K562 (cell line): ENCODE measurements around the gene TMEM132E. TPM values are rescaled to one million over a fixed set of nuclear protein-coding genes. Genes with fewer than 3 reads are reported as not detected.

Source experiments
- ATAC-seq: fragments of 200-7000 bp; cut with Tn5 transposase; 3 replicates; pipeline ENCODE4 v1.9.1; 2020; ENCODE audit warnings: moderate library complexity
- BruUV-seq: library from RNA; stranded (reverse); fragments of 400-500 nt; replicated peaks from 2 replicates; lab custom pipeline; 2021; lab: Mats Ljungman, UMichigan
- CTCF ChIA-PET: fragments of 300-600 bp; formaldehyde crosslinking; extraction: SDS; loops from one replicate; lab custom pipeline; 2021; ENCODE audit warnings: low intra/inter-chr PET ratio; lab: Yijun Ruan, JAX
- POLR2A ChIA-PET: fragments of 300-600, 350-650 bp; sonication (Branson Sonifier 250); formaldehyde crosslinking; extraction: SDS; loops from one replicate; lab custom pipeline; 2021; ENCODE audit warnings: antibody characterized with exemption, inconsistent platforms; lab: Yijun Ruan, JAX
- DNase-seq, 4 experiments: peaks; one replicate each; pipeline versions ENCODE4 v3.0.0 to v3.0.0-alpha.2; 2011 to 2018; ENCODE audit warnings: low spot score in 3 of 4, mixed read lengths in 3 of 4; ENCODE audit errors: extremely low read depth in 1 of 4
- FAIRE-seq: peaks from 2 replicates; lab custom pipeline; 2011; peaks lifted over from hg19 to GRCh38; lab: Jason Lieb, UNC
- H2AFZ ChIP-seq: 2 replicates; pipeline ENCODE4 v1.6.0; 2011; ENCODE audit warnings: low read depth, low read length, control low read depth, inconsistent platforms
- H3K27ac ChIP-seq: fragments of 200-600 bp; 3 replicates; pipeline ENCODE4 v1.8.0; 2011; ENCODE audit warnings: low read depth, mild to moderate bottlenecking, control low read depth, inconsistent platforms, low read length, moderate library complexity, mixed read lengths; ENCODE audit errors: extremely low read depth
- H3K27me3 ChIP-seq, 2 experiments: fragments of 300-600 bp in 1 of 2; 2 replicates in 1 of 2; 3 replicates in 1 of 2; pipeline versions ENCODE4 v1.6.0 to v1.8.0; 2011; ENCODE audit warnings: inconsistent platforms in 2 of 2, low read length in 2 of 2, mild to moderate bottlenecking in 1 of 2, mixed read lengths in 1 of 2, moderate library complexity in 1 of 2; ENCODE audit not compliant: control insufficient read depth in 2 of 2, insufficient read depth in 2 of 2
- H3K36me3 ChIP-seq: fragments of 300-600 bp; 3 replicates; pipeline ENCODE4 v1.8.0; 2011; ENCODE audit warnings: mild to moderate bottlenecking, low read length, inconsistent platforms; ENCODE audit not compliant: control insufficient read depth, insufficient read depth
- H3K4me1 ChIP-seq, 2 experiments: fragments of 200-600 bp in 1 of 2; replicated peaks in 1 of 2; 2 replicates in 1 of 2; 3 replicates in 1 of 2; pipeline versions ENCODE4 v1.5.1 to v1.8.0; 2011; ENCODE audit warnings: inconsistent platforms in 2 of 2, low read length in 2 of 2, mild to moderate bottlenecking in 1 of 2, mixed read lengths in 1 of 2, moderate library complexity in 1 of 2; ENCODE audit not compliant: control insufficient read depth in 2 of 2, insufficient read depth in 2 of 2
- H3K4me2 ChIP-seq: 2 replicates; pipeline ENCODE4 v1.6.1; 2011; ENCODE audit warnings: low read length, control low read depth, inconsistent platforms, mixed read lengths; ENCODE audit not compliant: insufficient read depth
- H3K4me3 ChIP-seq: fragments of 200-600 bp; sonication (generic), shearing (Covaris generic); 2 replicates; pipeline ENCODE4 v1.5.1; 2016; ENCODE audit warnings: control low read depth, inconsistent platforms
- H3K79me2 ChIP-seq: fragments of 200-600 bp; 3 replicates; pipeline ENCODE4 v1.8.0; 2011; ENCODE audit warnings: low read length, inconsistent platforms; ENCODE audit not compliant: control insufficient read depth, insufficient read depth
- H3K9ac ChIP-seq, 2 experiments: 2 replicates each; pipeline versions ENCODE4 v1.6.0 to v1.6.1; 2011; ENCODE audit warnings: low read depth in 2 of 2, low read length in 2 of 2, control low read depth in 1 of 2, inconsistent platforms in 1 of 2, mild to moderate bottlenecking in 1 of 2, mixed read lengths in 1 of 2; ENCODE audit not compliant: insufficient read depth in 1 of 2
- H3K9me1 ChIP-seq: one replicate; pipeline ENCODE4 v1.6.0; 2011; ENCODE audit warnings: inconsistent platforms, mild to moderate bottlenecking, low read length, moderate library complexity; ENCODE audit not compliant: control insufficient read depth, insufficient read depth
- H3K9me3 ChIP-seq: replicated peaks from 2 replicates; pipeline ENCODE4 v1.5.1; 2011; ENCODE audit warnings: low read depth, low read length, inconsistent platforms; ENCODE audit not compliant: control insufficient read depth, insufficient read depth
- H4K20me1 ChIP-seq: replicated peaks from 2 replicates; pipeline ENCODE4 v1.6.1; 2011; ENCODE audit warnings: low read length, inconsistent platforms, mixed read lengths; ENCODE audit not compliant: control insufficient read depth, insufficient read depth
- CEBPZ ChIP-seq: fragments of 150-350 bp; IDR thresholded peaks from 2 replicates; pipeline ENCODE4 v1.6.1; 2014; ENCODE audit warnings: low read depth, mild to moderate bottlenecking, low read length, borderline replicate concordance
- DACH1 ChIP-seq: fragments of 450-650 bp; IDR thresholded peaks from 2 replicates; pipeline ENCODE4 v1.6.1; 2018; ENCODE audit not compliant: partially characterized antibody
- ETV1 ChIP-seq: fragments of 450-650 bp; conservative IDR thresholded peaks from 2 replicates; pipeline ENCODE4 v1.6.1; 2016; ENCODE audit warnings: missing genetic modification characterization, control low read depth, low read depth, missing compliant biosample characterization
- HDAC3 ChIP-seq: fragments of 450-650 bp; IDR thresholded peaks from 2 replicates; pipeline ENCODE4 v1.6.1; 2018; ENCODE audit warnings: borderline replicate concordance, mild to moderate bottlenecking, moderate library complexity; ENCODE audit not compliant: partially characterized antibody
- HNRNPL ChIP-seq: fragments of 200-400 bp; formaldehyde crosslinking; IDR thresholded peaks from 2 replicates; pipeline ENCODE4 v1.6.1; 2017; ENCODE audit warnings: low read depth, mild to moderate bottlenecking, low read length
- KHSRP ChIP-seq: fragments of 450-650 bp; IDR thresholded peaks from 2 replicates; pipeline ENCODE4 v1.6.1; 2017
- NBN ChIP-seq: fragments of 450-650 bp; IDR thresholded peaks from 2 replicates; pipeline ENCODE4 v1.6.1; 2016; ENCODE audit warnings: low read depth, mild to moderate bottlenecking
- POLR3G ChIP-seq: IDR thresholded peaks from 2 replicates; pipeline ENCODE4 v1.6.1; 2011; ENCODE audit not compliant: insufficient read length, insufficient replicate concordance; ENCODE audit errors: extremely low read depth
- PURB ChIP-seq: sonication (generic); formaldehyde crosslinking; IDR thresholded peaks from 2 replicates; pipeline ENCODE4 v1.9.0; 2021; ENCODE audit warnings: low read depth, mild to moderate bottlenecking, missing genetic modification reagents
- RB1 ChIP-seq: fragments of 450-650 bp; IDR thresholded peaks from 2 replicates; pipeline ENCODE4 v1.6.1; 2017; ENCODE audit warnings: low read depth, mild to moderate bottlenecking
- SIRT6 ChIP-seq: IDR thresholded peaks from one replicate; pipeline ENCODE4 v1.6.1; 2012; ENCODE audit warnings: low read depth, mild to moderate bottlenecking, control low read depth, inconsistent platforms, low read length, moderate library complexity
- SMARCE1 ChIP-seq: fragments of 450-650 bp; IDR thresholded peaks from 2 replicates; pipeline ENCODE4 v1.7.1; 2016; ENCODE audit warnings: mild to moderate bottlenecking
- THRB ChIP-seq: fragments of 450-650 bp; formaldehyde crosslinking; conservative IDR thresholded peaks from 2 replicates; pipeline ENCODE4 v1.4.0; 2022; ENCODE audit warnings: mild to moderate bottlenecking, missing genetic modification characterization
- ZNF146 ChIP-seq: IDR thresholded peaks from one replicate; pipeline ENCODE4 v1.6.1; 2018; ENCODE audit warnings: missing compliant biosample characterization; ENCODE audit not compliant: unreplicated experiment
- ZNF197 ChIP-seq: fragments of 200-800 bp; sonication (Bioruptor generic); IDR thresholded peaks from 2 replicates; pipeline ENCODE4 v1.6.1; 2016; ENCODE audit warnings: low read depth, missing genetic modification characterization, missing compliant biosample characterization
- WGBS: fragments of 100-300 bp; shearing (Covaris generic); methylation state at CpG from one replicate; pipeline ENCODE4 v1.1.6; 2016; ENCODE audit warnings: low coverage, mixed read lengths; ENCODE audit not compliant: insufficient coverage; ENCODE audit errors: missing lambda C conversion rate; 5-methylcytosine and 5-hydroxymethylcytosine counted together
- in situ Hi-C: fragments of 300-500 bp; cut with MboI; formaldehyde crosslinking; loops from 4 replicates; pipeline ENCODE4 v1.15.0; 2018; ENCODE audit warnings: inconsistent platforms, mixed read lengths
- intact Hi-C: fragments of 100-400 bp; cut with micrococcal nuclease; formaldehyde crosslinking; loops from 2 replicates; pipeline ENCODE4 v1.14.2; 2022
- polyA plus RNA-seq, 8 experiments: library from polyadenylated mRNA; depleted of rRNA in 4 of 8; stranded (reverse) in 5 of 8; unstranded in 3 of 8; fragments of >200 nt; fragmentation: Nextera tagmentation in 2 of 8; fragmentation: Illumina TruSeq in 1 of 8; extraction: Ambion mirVana in 2 of 8; extraction: Trizol in 1 of 8; gene quantifications; 2 replicates each; pipeline versions ENCODE4 v1.2.1 to v1.2.3, GENCODE V29; 2011 to 2014; ENCODE audit warnings: inconsistent platforms in 1 of 8, missing spikeins in 1 of 8
- total RNA-seq, 7 experiments: library from RNA; depleted of rRNA in 6 of 7; stranded (reverse); fragments of >200 nt in 6 of 7; fragmentation: Illumina TruSeq in 2 of 7; extraction: Trizol in 2 of 7; gene quantifications; 2 replicates each; pipeline versions ENCODE4 v1.2.1 to v1.2.3, GENCODE V29; 2011 to 2021; ENCODE audit warnings: low replicate concordance in 1 of 7
- TF ChIP-seq, protein P1 (sequence below), 3 experiments: fragments of 200-800 bp in 1 of 3; sonication (Bioruptor generic) in 1 of 3; sonication (generic) in 1 of 3; formaldehyde crosslinking in 1 of 3; IDR thresholded peaks; 2 replicates each; pipeline versions ENCODE4 v1.6.1 to v1.8.0; 2016 to 2022; ENCODE audit warnings: mild to moderate bottlenecking in 2 of 3, missing compliant biosample characterization in 2 of 3, missing genetic modification characterization in 2 of 3, missing genetic modification reagents in 1 of 3
- TF ChIP-seq, protein P2 (sequence below): IDR thresholded peaks from 2 replicates; pipeline ENCODE4 v1.6.1; 2011; ENCODE audit not compliant: insufficient read length; ENCODE audit errors: extremely low read depth

The TMEM132E gene
- total and polyA plus RNA-seq, 9 of the 15 experiments (the other 6 are each of a cell fraction or from before 2014, with no cell fraction given), result not detected

GRCh38 chr17:34667656-34668055 is 88.3 kb downstream of the TMEM132E start:
- Histone ChIP-seq H3K4me2 (no peak overlapping the region), H3K4me1 (no peaks in the 10 kb centered on the region), H3K79me2 (no peaks in the 10 kb centered on the region), H3K9me3 (no peaks in the 10 kb centered on the region), H3K27ac (no peak overlapping the region), H3K36me3 (no peaks in the 10 kb centered on the region), H3K4me3 (no peak overlapping the region), H3K9ac (no peak overlapping the region), H3K9me1 (no peaks in the 10 kb centered on the region), H2AFZ (no peak overlapping the region), H4K20me1 (peaks cover 5% of the 10 kb centered on the region; the same call in 1 of the 2 replicates), H3K27me3 (peaks cover 3 to 20% of the 10 kb centered on the region in 2 experiments)
- TF ChIP-seq ZNF197 (CRISPR knock-in tag) (no peak), CEBPZ (no peak), NBN (no peak), RB1 (no peak), ETV1 (tag) (no peak), THRB (CRISPR knock-in tag) (no peak), POLR3G (no peak), ZNF146 (CRISPR knock-in tag) (no peak), SMARCE1 (no peak), HNRNPL (no peak), DACH1 (no peak), HDAC3 (no peak), SIRT6 (no peak), KHSRP (no peak), PURB (CRISPR knock-in tag) (no peak)
- TF ChIP-seq, protein P1, sequence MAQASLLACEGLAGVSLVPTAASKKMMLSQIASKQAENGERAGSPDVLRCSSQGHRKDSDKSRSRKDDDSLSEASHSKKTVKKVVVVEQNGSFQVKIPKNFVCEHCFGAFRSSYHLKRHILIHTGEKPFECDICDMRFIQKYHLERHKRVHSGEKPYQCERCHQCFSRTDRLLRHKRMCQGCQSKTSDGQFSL (CRISPR knock-in tag; IDR thresholded peaks at IDR 0.05), result no peak
- TF ChIP-seq, protein P1 (tag; IDR thresholded peaks at IDR 0.05), result no peak
- TF ChIP-seq, protein P2, sequence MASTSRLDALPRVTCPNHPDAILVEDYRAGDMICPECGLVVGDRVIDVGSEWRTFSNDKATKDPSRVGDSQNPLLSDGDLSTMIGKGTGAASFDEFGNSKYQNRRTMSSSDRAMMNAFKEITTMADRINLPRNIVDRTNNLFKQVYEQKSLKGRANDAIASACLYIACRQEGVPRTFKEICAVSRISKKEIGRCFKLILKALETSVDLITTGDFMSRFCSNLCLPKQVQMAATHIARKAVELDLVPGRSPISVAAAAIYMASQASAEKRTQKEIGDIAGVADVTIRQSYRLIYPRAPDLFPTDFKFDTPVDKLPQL, result no peak
- WGBS, result 0% methylated on average over 2 of the region's 2 CpGs
- ChIA-PET POLR2A (interaction anchor here (0.9 kb wide), 1 partner anchor 65 kb away, joined by 5 read pairs; no protein-coding TSS in a partner anchor), CTCF (no interaction called here)
- ATAC-seq (no peak), FAIRE-seq (no peak), DNase-seq (no peak)
- intact Hi-C loops, result no loop called here
- in situ Hi-C loops, result no loop called here
- BruUV-seq, result no TSS peak
